KOPT-K1 (cell line): Measurements from ENCODE around the gene ZNF211.

Source experiments
- H3K27ac ChIP-seq: fragments of 200-600 bp; sonication (generic); 2 replicates; pipeline ENCODE4 v1.5.1; 2016; ENCODE audit warnings: antibody characterized with exemption, mild to moderate bottlenecking, low read depth, low read length; ENCODE audit not compliant: poor library complexity, severe bottlenecking
- H3K36me3 ChIP-seq: fragments of 200-600 bp; sonication (generic); 2 replicates; pipeline ENCODE4 v1.5.1; 2017; ENCODE audit warnings: antibody characterized with exemption, mild to moderate bottlenecking, low read length, moderate library complexity; ENCODE audit not compliant: insufficient read depth
- H3K9me3 ChIP-seq: fragments of 200-600 bp; sonication (generic); 2 replicates; pipeline ENCODE4 v1.5.1; 2017; ENCODE audit warnings: antibody characterized with exemption, low read length, mild to moderate bottlenecking; ENCODE audit not compliant: insufficient read depth, poor library complexity, severe bottlenecking

ZNF211 gene

GRCh38 chr19:57641715-57642234 is 8.8 kb downstream of the ZNF211 start:
- no peak overlapping the region for H3K27ac ChIP-seq
- peaks cover 62% of the 10 kb centered on the region for H3K9me3 ChIP-seq
- H3K36me3 ChIP-seq, result peaks cover 66% of the 10 kb centered on the region

- Histone ChIP-seq H3K9me3 (peaks cover 55% of the 10 kb centered on the region), H3K27ac (no peak overlapping the region), H3K36me3 (peaks cover 58% of the 10 kb centered on the region)
Observed at GRCh38 chr19:57642396-57643046, 9.6 kb downstream of the ZNF211 start.

DNA sequence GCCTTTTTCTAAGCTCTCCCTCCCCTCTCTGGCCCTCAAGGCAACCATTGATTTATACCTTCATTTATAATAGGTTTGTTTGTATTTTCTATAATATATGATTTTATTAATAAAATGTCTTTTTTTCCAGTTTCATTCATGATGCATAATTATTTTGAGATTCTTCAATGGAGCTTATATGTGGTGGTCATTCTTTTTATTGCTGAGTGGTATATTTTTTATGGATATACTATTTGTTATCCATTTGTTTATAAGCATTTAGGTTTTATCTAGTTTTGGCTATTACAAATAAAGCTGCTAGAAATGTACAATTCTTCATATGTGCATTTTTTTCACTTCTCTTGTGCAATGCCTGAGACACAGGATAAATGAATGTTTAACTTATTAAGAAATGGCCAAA is 10.8 kb downstream of the ZNF211 start:
- H3K9me3 ChIP-seq, result peaks cover 43% of the 10 kb centered on the region
- H3K27ac ChIP-seq, result no peak overlapping the region
- H3K36me3 ChIP-seq, result peaks cover 47% of the 10 kb centered on the region

DNA sequence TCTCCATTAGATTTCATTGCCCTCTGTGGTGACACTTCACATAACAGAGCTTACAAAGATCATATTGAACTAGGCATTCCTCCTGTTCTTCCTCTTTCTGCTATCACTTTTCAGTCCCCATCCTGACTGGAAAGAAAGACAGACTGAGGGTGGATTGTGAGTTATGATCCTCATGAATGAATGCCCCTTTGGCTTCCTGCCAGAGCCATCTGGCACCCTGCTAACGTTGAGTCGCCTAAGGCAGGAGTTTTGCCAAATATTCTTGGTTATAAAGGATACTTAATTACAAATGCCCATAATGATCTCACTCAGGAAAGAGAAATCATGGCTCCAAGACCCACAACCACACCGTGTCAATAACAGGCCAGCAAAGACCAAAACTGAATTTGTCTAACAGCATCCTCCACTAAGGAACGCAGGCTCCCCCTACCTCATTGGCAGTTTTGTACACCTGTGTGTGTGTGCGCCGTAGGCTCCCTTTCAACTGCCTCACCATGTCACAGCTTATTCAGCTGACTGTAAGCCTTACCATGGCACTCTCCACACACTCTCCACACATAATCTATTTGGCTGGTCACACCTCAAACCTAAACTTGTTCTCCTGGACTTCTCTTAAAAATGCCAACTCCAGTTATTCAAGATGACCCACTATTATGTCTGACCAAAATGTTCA is 15.5 kb downstream of the ZNF211 start:
- Histone ChIP-seq H3K27ac (no peak overlapping the region), H3K9me3 (peaks cover 38% of the 10 kb centered on the region), H3K36me3 (0 out of 2 replicates have a peak, but pooled peaks cover under 1% of the 10 kb centered on the region)

DNA sequence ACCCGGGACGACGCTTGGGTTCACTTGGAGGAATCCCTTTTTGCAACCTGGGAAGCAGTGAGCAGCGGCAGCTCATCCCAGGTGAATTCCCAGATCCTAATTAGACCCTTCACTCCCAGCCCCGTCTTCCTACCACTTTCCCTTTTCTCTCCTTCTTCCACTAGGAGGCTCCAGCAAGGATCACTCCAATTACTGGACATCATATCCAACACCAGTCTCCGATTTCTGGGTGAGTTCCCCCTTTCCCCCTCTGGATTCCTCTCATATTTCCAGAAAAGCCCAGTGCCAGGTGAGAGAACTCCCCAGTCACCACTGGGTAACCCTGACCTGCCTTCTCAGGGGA is 18.7 kb downstream of the ZNF211 start:
- peaks cover 56% of the 10 kb centered on the region for H3K9me3 ChIP-seq
- no peaks in the 10 kb centered on the region for H3K36me3 ChIP-seq
- H3K27ac ChIP-seq, result peak overlapping the region; percentile 67

GRCh38 chr19:57653689-57654088 is 20.7 kb downstream of the ZNF211 start:
- Histone ChIP-seq H3K36me3 (no peaks in the 10 kb centered on the region), H3K27ac (no peak overlapping the region), H3K9me3 (peaks cover 56% of the 10 kb centered on the region)

DNA sequence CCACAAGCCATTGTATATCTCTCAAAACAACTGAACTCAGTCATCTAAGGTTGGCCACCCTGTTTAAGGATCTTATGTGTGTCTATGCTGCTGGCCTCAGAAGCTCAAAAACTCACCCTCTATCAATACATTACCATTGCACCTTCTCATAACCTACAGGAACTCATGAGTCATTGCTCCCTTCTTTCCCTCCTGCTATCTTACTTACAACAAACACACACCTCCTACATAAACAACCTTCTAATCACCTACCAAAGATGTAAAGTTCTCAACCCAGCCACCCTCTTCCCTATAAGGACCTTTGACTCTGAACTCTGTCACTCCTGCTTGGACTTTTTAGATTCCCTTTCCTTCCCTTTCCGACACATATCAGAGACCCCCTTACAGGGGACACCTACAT is 22.5 kb downstream of the ZNF211 start:
- H3K9me3 ChIP-seq, result peaks cover 46% of the 10 kb centered on the region
- no peak overlapping the region for H3K27ac ChIP-seq
- H3K36me3 ChIP-seq, result no peaks in the 10 kb centered on the region

- Histone ChIP-seq H3K36me3 (no peaks in the 10 kb centered on the region), H3K27ac (no peak overlapping the region), H3K9me3 (peaks cover 39% of the 10 kb centered on the region)
Observed at GRCh38 chr19:57656346-57656745, 23.4 kb downstream of the ZNF211 start.

DNA sequence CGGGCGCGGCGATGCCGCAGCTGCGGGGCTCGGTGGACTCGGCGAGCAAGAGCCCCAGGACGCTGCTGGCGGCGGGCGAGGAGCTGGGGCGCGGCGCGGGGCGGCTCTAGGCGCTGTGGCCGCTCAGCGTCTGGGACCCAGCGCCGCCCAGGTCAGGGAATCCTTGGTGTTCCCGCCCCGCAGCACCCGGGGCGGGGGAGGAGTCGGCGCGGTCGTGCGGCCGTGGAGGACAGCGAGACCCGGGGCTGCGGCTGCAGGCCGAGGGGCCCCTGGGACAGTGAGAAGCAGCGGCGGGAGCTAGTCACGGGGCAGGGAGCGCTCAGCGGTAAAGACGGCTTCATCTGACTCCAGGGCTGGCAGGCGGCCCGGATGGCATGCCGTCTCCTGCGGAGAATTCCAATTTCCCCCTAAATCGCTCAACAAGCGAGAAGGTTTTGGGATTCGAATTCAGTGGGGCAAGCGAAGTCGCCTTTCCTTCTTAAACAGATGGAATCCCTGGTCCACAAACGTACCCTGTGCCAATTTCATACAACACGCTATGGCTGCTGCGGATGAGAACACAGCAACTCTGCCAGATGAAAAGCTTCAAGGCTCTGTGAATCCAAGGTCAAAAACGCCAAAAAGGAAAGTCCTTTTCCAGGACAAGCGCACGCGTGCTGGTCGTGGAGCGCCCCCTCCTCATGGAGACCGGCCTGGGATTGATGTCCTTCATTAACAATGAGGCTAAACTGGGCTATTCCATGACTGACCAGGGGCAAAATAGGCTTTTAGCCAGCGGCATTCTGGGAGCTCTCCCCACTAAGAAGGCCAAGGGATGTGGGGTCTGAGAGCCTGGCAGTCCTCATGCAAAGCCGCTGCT is 31.5 kb downstream of the ZNF211 start:
- H3K36me3 ChIP-seq, result no peaks in the 10 kb centered on the region
- no peaks in the 10 kb centered on the region for H3K9me3 ChIP-seq
- H3K27ac ChIP-seq, result no peak overlapping the region

DNA sequence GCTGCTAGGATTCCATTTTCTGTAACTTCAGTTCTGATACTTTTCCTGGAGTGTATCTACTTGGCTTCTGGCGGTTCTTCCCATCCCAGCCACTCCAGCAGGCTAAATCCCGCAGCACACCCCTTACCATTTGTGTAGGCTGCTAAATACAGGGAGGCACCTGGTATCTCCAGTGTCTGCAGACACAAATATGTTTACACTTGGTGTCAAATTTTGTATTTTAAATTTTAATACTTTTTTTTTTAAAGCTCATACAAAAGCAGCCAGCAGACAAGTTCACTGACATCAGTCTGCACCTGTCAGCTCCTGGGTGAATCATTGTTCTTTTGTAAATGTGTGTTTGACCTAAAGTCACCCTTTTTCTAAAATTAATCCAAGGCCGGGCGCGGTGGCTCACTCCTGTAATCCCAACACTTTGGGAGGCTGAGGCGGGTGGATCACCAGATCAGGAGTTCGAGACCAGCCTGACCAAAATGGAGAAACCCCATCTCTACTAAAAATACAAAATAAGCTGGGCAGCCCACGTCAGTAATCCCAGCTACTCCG is 32.4 kb downstream of the ZNF211 start:
- H3K27ac ChIP-seq, result no peak overlapping the region
- H3K9me3 ChIP-seq, result no peaks in the 10 kb centered on the region
- H3K36me3 ChIP-seq, result no peaks in the 10 kb centered on the region

- Histone ChIP-seq H3K9me3 (no peaks in the 10 kb centered on the region), H3K36me3 (no peaks in the 10 kb centered on the region)
Observed at GRCh38 chr19:57667228-57667627, 34.3 kb downstream of the ZNF211 start.

GRCh38 chr19:57668635-57669034 is 35.7 kb downstream of the ZNF211 start, which contains the start of gene ZSCAN4:
TSS of gene ZSCAN4 (plus strand) at chr19:57668935. CDS start at chr19:57676146, 7,211 bp downstream.
- H3K9me3 ChIP-seq, result no peaks in the 10 kb centered on the region
- H3K36me3 ChIP-seq, result no peaks in the 10 kb centered on the region
- no peak within 1 kb of the TSS for H3K27ac ChIP-seq

More at GRCh38 chr19:57667228-57667627, 34.3 kb downstream of the ZNF211 start:
- H3K27ac ChIP-seq, result no peak overlapping the region

GRCh38 chr19:57671124-57671895 is 38.3 kb downstream of the ZNF211 start:
- H3K27ac ChIP-seq, result no peak overlapping the region
- no peaks in the 10 kb centered on the region for H3K9me3 ChIP-seq
- H3K36me3 ChIP-seq, result no peaks in the 10 kb centered on the region

DNA sequence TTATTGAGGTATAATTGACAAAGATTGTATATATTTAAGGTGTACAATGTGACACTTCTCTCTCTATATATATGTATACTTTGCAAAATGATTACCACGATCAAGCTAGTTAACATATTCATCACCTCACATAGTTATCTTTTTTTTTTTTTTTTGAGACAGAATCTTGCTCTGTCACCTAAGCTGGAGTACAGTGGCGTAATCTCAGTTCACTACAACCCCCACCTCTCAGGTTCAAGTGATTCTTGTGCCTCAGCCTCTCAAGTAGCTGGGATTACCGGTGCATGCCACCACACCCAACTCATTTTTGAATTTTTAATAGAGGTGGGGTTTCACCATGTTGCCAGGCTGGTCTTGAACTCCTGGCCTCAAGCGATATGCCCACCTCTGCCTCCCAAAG is 39.5 kb downstream of the ZNF211 start:
- Histone ChIP-seq H3K36me3 (no peaks in the 10 kb centered on the region), H3K27ac (no peak overlapping the region), H3K9me3 (no peaks in the 10 kb centered on the region)
